Right lobe of liver (tissue), 6 donors: ENCODE results near the gene KIF14. TPM values are rescaled to one million over a fixed set of nuclear protein-coding genes. Genes with fewer than 3 reads are reported as not detected.

ENCODE experiments used
- ATAC-seq, 4 donors: fragments of 200-7000 bp; cut with Tn5 transposase; one replicate each; pipeline ENCODE4 v1.9.1; 2020; ENCODE audit warnings: mild to moderate bottlenecking in 4 of 4, moderate library complexity in 4 of 4
- DNase-seq, 3 donors: peaks; one replicate each; pipeline ENCODE4 v3.0.0-alpha.2; 2020
- H3K27ac ChIP-seq, 3 donors: fragments of 200-600 bp; one replicate each; pipeline ENCODE4 v1.8.0; 2022
- H3K27me3 ChIP-seq, 2 donors: fragments of 200-600 bp; one replicate each; pipeline ENCODE4 v1.8.0; 2022
- H3K36me3 ChIP-seq, 4 donors: fragments of 200-600 bp; sonication (generic) in 1 of 4; one replicate each; pipeline versions ENCODE4 v1.5.1 to v1.8.0; 2017 to 2022; ENCODE audit warnings: control low read depth in 1 of 4
- H3K4me1 ChIP-seq, 4 donors: fragments of 200-600 bp; sonication (generic) in 1 of 4; one replicate each; pipeline versions ENCODE4 v1.5.1 to v1.8.0; 2017 to 2022; ENCODE audit warnings: control low read depth in 1 of 4
- H3K4me3 ChIP-seq, 3 donors: fragments of 200-600 bp; one replicate each; pipeline ENCODE4 v1.8.0; 2022
- H3K9me3 ChIP-seq, 4 donors: fragments of 200-600 bp; sonication (generic) in 1 of 4; one replicate each; pipeline versions ENCODE4 v1.5.1 to v1.8.0; 2017 to 2022; ENCODE audit warnings: control low read depth in 1 of 4
- POLR2A ChIP-seq: fragments of 450-650 bp; IDR thresholded peaks from one replicate; pipeline ENCODE4 v1.6.1; 2017; ENCODE audit warnings: antibody characterized with exemption, mild to moderate bottlenecking
- WGBS: methylation state at CpG from one replicate; pipeline ENCODE4 v1.1.6; 2018; ENCODE audit warnings: low coverage, low lambda C conversion rate; ENCODE audit not compliant: insufficient coverage; ENCODE audit errors: missing lambda C conversion rate; 5-methylcytosine and 5-hydroxymethylcytosine counted together
- intact Hi-C, 2 donors: fragments of 100-400 bp; cut with DNase I; formaldehyde crosslinking; loops; one replicate each; pipeline versions ENCODE4 v1.11.2 to v1.14.1; 2022
- total RNA-seq, 6 experiments: library from RNA; depleted of rRNA in 2 of 6; stranded (reverse); fragments of >200 nt in 2 of 6; fragmentation: NEBNext Ultra II Directional in 3 of 6; extraction: Animal tissue kit (Norgen Biotek cat#: 25700) in 3 of 6; gene quantifications; one replicate each; pipeline versions ENCODE4 v1.1.0 to v1.2.4, GENCODE V29; 2016 to 2023
- TF ChIP-seq, protein P1 (sequence below), 4 donors: fragments of 200-600 bp in 3 of 4; fragments of 450-650 bp in 1 of 4; IDR thresholded peaks; one replicate each; pipeline versions ENCODE4 v1.5.1 to v1.8.0; 2016 to 2022; ENCODE audit warnings: antibody characterized with exemption in 4 of 4, mild to moderate bottlenecking in 2 of 4
- donor health status: DM: no; HTN: yes; CAD: no.
- donor health status: DM: no; HTN: no; CAD: no.
- donor health status: DM: no; HTN: no; CAD: no.
- donor health status: DM: no; HTN: yes; CAD: no.
- donor health status: DM: no; HTN: yes; CAD: no.

The KIF14 gene
- total RNA-seq, 6 experiments from 2014 or later = 0.15 to 0.49 (median 0.38) TPM

DNA sequence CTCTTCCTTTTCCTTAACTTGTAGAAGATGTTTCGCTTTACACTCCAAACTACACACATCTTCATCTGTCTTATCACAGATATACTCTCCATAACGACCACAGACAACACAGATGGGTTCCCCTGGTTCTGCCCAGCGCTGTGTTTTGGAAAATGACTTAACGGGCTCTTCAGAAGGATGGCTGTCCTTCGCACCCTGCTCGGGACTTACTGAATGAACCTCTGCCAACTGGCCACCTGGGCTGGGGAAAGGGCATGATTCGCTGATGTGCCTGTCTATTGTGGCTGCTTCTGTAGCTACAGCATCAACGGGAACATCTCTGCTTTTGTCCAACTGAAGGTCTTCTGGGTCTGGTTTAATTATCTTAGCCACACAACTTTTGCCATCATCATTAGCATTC, 45.8 kb upstream of the KIF14 start:
- Histone ChIP-seq H3K9me3 (no peaks in the 10 kb centered on the region), H3K4me3 (no peak overlapping the region), H3K36me3 (peaks cover 0 to 19% (median 5%) of the 10 kb centered on the region in 4 donors), H3K27me3 (no peaks in the 10 kb centered on the region), H3K4me1 (peaks cover 0 to 7% (median 2%) of the 10 kb centered on the region in 4 donors), H3K27ac (no peak overlapping the region)
- intact Hi-C loops = no loop called here
- ATAC-seq (no peak), DNase-seq (no peak)
- TF ChIP-seq, protein P1, sequence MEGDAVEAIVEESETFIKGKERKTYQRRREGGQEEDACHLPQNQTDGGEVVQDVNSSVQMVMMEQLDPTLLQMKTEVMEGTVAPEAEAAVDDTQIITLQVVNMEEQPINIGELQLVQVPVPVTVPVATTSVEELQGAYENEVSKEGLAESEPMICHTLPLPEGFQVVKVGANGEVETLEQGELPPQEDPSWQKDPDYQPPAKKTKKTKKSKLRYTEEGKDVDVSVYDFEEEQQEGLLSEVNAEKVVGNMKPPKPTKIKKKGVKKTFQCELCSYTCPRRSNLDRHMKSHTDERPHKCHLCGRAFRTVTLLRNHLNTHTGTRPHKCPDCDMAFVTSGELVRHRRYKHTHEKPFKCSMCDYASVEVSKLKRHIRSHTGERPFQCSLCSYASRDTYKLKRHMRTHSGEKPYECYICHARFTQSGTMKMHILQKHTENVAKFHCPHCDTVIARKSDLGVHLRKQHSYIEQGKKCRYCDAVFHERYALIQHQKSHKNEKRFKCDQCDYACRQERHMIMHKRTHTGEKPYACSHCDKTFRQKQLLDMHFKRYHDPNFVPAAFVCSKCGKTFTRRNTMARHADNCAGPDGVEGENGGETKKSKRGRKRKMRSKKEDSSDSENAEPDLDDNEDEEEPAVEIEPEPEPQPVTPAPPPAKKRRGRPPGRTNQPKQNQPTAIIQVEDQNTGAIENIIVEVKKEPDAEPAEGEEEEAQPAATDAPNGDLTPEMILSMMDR (IDR thresholded peaks at IDR 0.05) = no peak
- TF ChIP-seq POLR2A = no peak
- 82% methylated on average over 3 of the region's 8 CpGs for WGBS

DNA sequence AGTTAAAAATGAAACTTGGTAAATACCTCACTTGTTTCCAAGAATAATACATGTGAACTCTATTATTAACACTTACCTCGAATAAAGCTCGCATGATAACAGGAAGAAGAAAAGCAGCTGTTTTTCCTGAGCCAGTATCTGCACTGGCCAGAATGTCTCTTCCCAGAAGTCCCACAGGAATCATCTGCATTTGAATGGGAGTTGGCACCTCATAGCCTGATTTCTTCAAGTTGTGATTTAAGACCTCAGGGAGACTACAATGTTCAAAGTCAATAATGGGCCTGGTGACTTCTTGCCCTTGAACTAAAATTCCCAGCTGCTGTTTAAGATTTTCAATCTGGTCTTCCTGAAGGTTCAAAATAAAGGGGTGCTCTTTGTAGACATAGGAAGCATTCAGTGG, 45.3 kb upstream of the KIF14 start:
- ATAC-seq = no peak
- Histone ChIP-seq H3K4me3 (no peak overlapping the region), H3K27me3 (no peaks in the 10 kb centered on the region), H3K9me3 (no peaks in the 10 kb centered on the region), H3K36me3 (peaks cover 0 to 22% (median 5%) of the 10 kb centered on the region in 4 donors), H3K4me1 (peaks cover 0 to 4% (median 2%) of the 10 kb centered on the region in 4 donors), H3K27ac (no peak overlapping the region)
- 64% methylated on average over 2 of the region's 2 CpGs for WGBS
- intact Hi-C loops = no loop called here
- no peak for DNase-seq
- no peak for TF ChIP-seq POLR2A
- TF ChIP-seq, protein P1 (IDR thresholded peaks at IDR 0.05) = no peak

DNA sequence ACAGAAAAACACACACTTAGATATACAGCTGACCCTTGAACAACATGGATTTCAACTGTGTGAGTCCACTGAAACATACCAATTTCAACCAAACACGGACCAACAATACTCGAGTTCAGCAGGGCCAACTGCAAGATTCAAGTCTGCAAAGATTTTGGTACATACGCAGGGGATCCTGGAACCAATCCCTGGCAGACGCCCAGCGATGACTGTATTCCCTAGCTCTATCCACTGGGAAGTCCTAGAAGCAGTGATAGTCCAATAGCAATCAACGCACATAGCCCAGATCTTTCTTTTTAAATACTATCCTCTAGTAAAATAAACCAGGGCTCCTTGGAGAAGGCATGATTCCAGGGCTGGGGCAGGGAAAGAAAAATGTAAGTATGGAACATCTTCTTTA, 40.2 kb upstream of the KIF14 start:
- Histone ChIP-seq H3K4me3 (no peak overlapping the region), H3K27me3 (no peaks in the 10 kb centered on the region), H3K4me1 (no peaks in the 10 kb centered on the region), H3K36me3 (peaks cover 0 to 43% (median 8%) of the 10 kb centered on the region in 4 donors), H3K9me3 (no peaks in the 10 kb centered on the region), H3K27ac (no peak overlapping the region)
- TF ChIP-seq, protein P1 (IDR thresholded peaks at IDR 0.05) = no peak
- TF ChIP-seq POLR2A = no peak
- DNase-seq (peak in 1 of 3 donors; percentile 47), ATAC-seq (no peak)
- 82% methylated on average over 2 of the region's 6 CpGs for WGBS
- intact Hi-C loops = no loop called here

DNA sequence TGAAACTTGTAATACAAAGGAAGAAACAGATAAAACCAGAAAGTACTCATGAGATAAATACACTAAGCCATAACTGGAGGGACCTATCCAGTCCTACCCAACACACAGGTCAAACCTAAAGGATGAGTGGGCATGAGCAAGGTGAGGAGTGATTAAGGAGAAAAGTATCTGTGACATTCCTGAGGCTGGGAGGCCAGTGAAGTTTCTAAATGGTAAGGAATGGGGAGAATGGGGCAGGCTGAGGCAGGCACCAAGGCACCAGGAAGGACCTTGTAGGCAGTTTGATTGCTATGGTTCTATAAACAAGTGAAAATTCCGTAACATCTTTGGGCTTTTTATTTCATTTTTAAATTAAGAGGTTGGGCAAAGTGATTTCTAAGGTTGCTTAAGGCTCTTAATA, 38.7 kb upstream of the KIF14 start:
- H3K27me3 ChIP-seq = no peaks in the 10 kb centered on the region
- ATAC-seq (no peak), DNase-seq (no peak)
- peaks cover 0 to 43% (median 8%) of the 10 kb centered on the region in 4 donors for H3K36me3 ChIP-seq
- H3K4me1 ChIP-seq = no peaks in the 10 kb centered on the region
- no peak overlapping the region for H3K4me3 ChIP-seq
- no peak overlapping the region for H3K27ac ChIP-seq
- WGBS = 100% methylated on average over 1 of the region's 1 CpG
- TF ChIP-seq POLR2A = no peak
- TF ChIP-seq, protein P1 (IDR thresholded peaks at IDR 0.05) = no peak
- H3K9me3 ChIP-seq = no peaks in the 10 kb centered on the region
- intact Hi-C loops = no loop called here
